ENCODE measurements around the gene NT5DC4. TPM values are rescaled to one million over a fixed set of nuclear protein-coding genes. Genes with fewer than 3 reads are reported as not detected.

The NT5DC4 gene
- total and polyA plus RNA-seq, 2 of the 8 experiments (the other 6 are each of a cell fraction or from before 2014, with no cell fraction given): not detected

DNA sequence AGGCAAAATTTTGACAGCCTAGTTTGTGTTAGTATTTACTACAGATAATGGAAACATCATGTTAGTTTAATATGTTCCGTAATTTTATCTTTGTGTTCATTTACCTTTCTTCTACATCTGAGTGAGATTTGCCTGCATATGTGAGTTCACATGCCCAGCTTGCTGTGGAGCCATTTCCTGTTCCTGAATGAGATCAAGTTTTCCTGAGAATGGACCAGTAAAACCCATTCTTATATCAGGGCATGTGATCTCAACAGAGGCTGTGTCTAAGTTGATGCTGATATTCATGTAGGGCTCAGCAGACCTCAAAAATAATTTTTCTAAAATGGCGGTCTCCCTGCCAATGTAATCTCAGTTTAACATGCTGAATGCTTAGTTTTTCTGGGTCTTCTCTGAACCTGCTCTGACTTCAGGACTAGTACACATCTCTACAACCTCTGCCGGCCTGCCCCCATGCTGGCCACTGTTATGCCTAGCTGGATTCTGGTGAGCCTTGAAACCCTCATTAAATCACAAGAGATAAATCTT, 62.4 kb downstream of the NT5DC4 start:
- H3K79me1 ChIP-seq (ENCODE audit: low read depth, low read length): no peaks in the 10 kb centered on the region
- no peak for TF ChIP-seq GTF2F1 (IDR thresholded peaks at IDR 0.05; ENCODE audit: borderline replicate concordance, low read depth, low read length)
- no peaks in the 10 kb centered on the region for H3K27me3 ChIP-seq (replicated peaks in 1 of 4; ENCODE audit: control insufficient read depth in 3 of 4, extremely low read depth in 1 of 4, insufficient read depth in 3 of 4, low read length in 3 of 4)
- H3K79me2 ChIP-seq (ENCODE audit: control insufficient read depth in 1 of 2, insufficient read depth in 2 of 2, low read length in 2 of 2): no peaks in the 10 kb centered on the region
- peak overlapping the region; percentile 64; the same call in 1 of the 2 replicates for H2AFZ ChIP-seq (ENCODE audit: low read length)
- H2BK5ac ChIP-seq (ENCODE audit: low read depth, low read length): no peak overlapping the region
- no peak overlapping the region for H3K23ac ChIP-seq (ENCODE audit: insufficient read length)
- peaks cover 0 to 18% (median 3%) of the 10 kb centered on the region in 4 experiments; a peak in 3 of 7 replicates for H3K4me1 ChIP-seq (replicated peaks in 1 of 4; ENCODE audit: control insufficient read depth in 3 of 4, insufficient read depth in 4 of 4, low read length in 3 of 4)
- H3K14ac ChIP-seq (ENCODE audit: insufficient read length): no peak overlapping the region
- no peaks in the 10 kb centered on the region for H3K36me3 ChIP-seq (ENCODE audit: control insufficient read depth in 2 of 4, insufficient read depth in 4 of 4, low read length in 3 of 4)
- H3K4ac ChIP-seq (replicated peaks; ENCODE audit: insufficient read length, low read depth, low read length): no peak overlapping the region
- no peak overlapping the region for H3K18ac ChIP-seq (ENCODE audit: extremely low read depth, low read length)
- no peak overlapping the region for H4K5ac ChIP-seq (ENCODE audit: insufficient read length, low read depth, low read length)
- 91% methylated on average over 3 of the region's 3 CpGs; no CpG with 5 or more reads in 1 of the 2 experiments for WGBS, 2 experiments (ENCODE audit: extremely low coverage in 1 of 2, insufficient coverage in 1 of 2, insufficient read length in 1 of 2, insufficient replicate concordance in 2 of 2, low coverage in 1 of 2, low lambda C conversion rate in 2 of 2, missing lambda C conversion rate in 1 of 2)
- no peak overlapping the region for H2BK20ac ChIP-seq (ENCODE audit: low read length)
- ChIA-PET CTCF (ENCODE audit: partially characterized antibody) (interaction anchor here (1.2 to 1.4 kb wide), 2 partner anchors 10 to 176 kb away, joined by 4 read pairs; no protein-coding TSS in a partner anchor), POLR2A (ENCODE audit: partially characterized antibody) (interaction anchor here (1.4 kb wide), 1 partner anchor 9 kb away, joined by 3 read pairs; no protein-coding TSS in a partner anchor)
- no peak overlapping the region for H4K91ac ChIP-seq (replicated peaks; ENCODE audit: insufficient read length, low read length)
- no peak overlapping the region for H3K4me3 ChIP-seq (ENCODE audit: extremely low read depth in 1 of 4, insufficient read depth in 2 of 4, low read depth in 3 of 4, low read length in 4 of 4)
- no peak overlapping the region for H3K9ac ChIP-seq (replicated peaks in 1 of 4; ENCODE audit: extremely low read depth in 1 of 4, low read depth in 3 of 4, low read length in 3 of 4)
- no peak for DNase-seq (ENCODE audit: low read depth in 1 of 2, low spot score in 2 of 2)
- H2AK5ac ChIP-seq (ENCODE audit: low read depth, low read length): no peak overlapping the region
- no peak overlapping the region for H3K56ac ChIP-seq (replicated peaks; ENCODE audit: insufficient read length, low read depth, low read length)
- H2BK120ac ChIP-seq (replicated peaks; ENCODE audit: low read depth, low read length): no peak overlapping the region
- H4K8ac ChIP-seq (ENCODE audit: extremely low read depth, insufficient read depth, low read length): no peak overlapping the region
- no peaks in the 10 kb centered on the region for H4K20me1 ChIP-seq (replicated peaks in 1 of 2; ENCODE audit: control insufficient read depth in 1 of 2, insufficient read depth in 2 of 2, low read length in 2 of 2)
- H3K27ac ChIP-seq (ENCODE audit: low read depth, low read length): no peak overlapping the region
- H2BK15ac ChIP-seq (ENCODE audit: low read length): no peak overlapping the region
- no peaks in the 10 kb centered on the region for H3K9me3 ChIP-seq (ENCODE audit: insufficient read depth in 2 of 2, low read depth in 1 of 2, low read length in 1 of 2)
- no peak overlapping the region for H2BK12ac ChIP-seq (ENCODE audit: low read depth, low read length)
- H3K4me2 ChIP-seq (ENCODE audit: insufficient read depth in 1 of 2, low read depth in 2 of 2, low read length in 2 of 2): no peak overlapping the region; a peak in 1 of 4 replicates
- no peaks in the 10 kb centered on the region for H3K23me2 ChIP-seq (ENCODE audit: low read depth, low read length)
- FAIRE-seq: no peak

Data from H1 (cell line).